GM18498 (cell line): ENCODE data around the gene DPH1.
"Not testable (repeated sequence)": the region's sequence is repeated elsewhere in the genome, so short reads cannot be mapped to it uniquely, and the experiment has no call there.

Source experiments
- ATAC-seq: cut with Tn5 transposase; IDR thresholded peaks from one replicate; pipeline ENCODE4 v1.9.1; 2021; ENCODE audit warnings: mild to moderate bottlenecking, moderate library complexity; ENCODE audit not compliant: unreplicated experiment

DPH1 gene

GRCh38 chr17:2029911-2030778 lies at the start of gene DPH1:
Gene DPH1, plus strand, starts transcription at chr17:2030153. Its CDS starts 17 bp downstream, at chr17:2030170.
- ATAC-seq: peak; percentile 71

DNA sequence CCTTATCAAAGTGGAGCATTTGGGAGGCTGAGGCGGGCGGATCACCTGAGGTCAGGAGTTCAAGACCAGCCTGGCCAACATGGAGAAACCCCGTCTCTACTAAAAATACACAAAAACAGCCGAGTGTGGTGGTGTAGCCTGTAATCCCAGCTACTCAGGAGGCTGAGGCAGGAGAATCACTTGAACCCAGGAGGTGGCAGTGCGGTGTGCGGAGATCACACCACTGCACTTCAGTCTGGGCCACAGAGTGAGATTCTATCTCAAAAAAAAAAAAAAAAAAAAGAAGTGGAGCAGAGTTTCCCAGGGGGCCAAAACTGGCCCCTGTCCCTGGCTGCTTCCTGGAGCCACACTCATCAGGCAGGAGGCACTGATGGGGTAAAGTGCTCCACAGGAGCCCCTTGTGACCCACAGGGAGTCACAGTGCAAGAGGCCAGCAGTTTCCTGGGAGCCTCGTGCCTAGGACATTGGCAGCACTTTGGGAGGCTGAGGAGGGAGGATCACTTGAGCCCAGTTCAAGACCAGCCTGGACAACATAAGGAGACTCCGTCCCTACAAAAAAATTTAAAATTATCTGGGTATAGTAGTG lies 49.2 kb upstream of the DPH1 start:
- ATAC-seq: no peak

DNA sequence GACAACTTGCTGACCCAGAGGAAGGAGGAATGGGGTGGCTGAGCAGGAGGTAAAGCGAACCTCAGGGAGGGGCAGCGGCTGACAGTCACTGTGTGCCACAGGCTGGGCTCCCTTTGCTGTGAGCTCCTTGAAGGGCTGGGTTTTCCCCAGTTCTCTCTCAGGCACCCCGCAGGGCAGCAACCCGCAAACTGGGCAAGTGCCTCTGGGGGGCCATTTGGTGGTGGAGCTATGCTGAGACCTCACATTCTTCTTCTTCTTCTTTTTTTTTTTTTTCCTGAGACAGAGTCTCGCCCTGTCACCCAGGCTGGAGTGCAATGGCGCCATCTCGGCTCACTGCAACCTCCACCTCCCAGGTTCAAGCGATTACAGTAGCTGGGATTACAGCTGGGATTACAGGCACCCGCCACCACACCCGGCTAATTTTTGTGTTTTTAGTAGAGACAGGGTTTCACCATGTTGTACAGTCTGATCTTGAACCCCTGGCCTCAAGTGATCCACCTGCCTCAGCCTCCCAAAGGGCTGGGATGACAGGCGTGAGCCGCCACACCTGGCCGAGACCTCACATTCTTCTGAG lies 47.1 kb upstream of the DPH1 start:
- ATAC-seq: not testable (repeated sequence)

GRCh38 chr17:1985093-1985492 lies 44.9 kb upstream of the DPH1 start:
- no peak for ATAC-seq

GRCh38 chr17:1985686-1986085 lies 44.3 kb upstream of the DPH1 start:
- ATAC-seq: no peak

GRCh38 chr17:1986783-1987451 lies 43.0 kb upstream of the DPH1 start:
- ATAC-seq: no peak

DNA sequence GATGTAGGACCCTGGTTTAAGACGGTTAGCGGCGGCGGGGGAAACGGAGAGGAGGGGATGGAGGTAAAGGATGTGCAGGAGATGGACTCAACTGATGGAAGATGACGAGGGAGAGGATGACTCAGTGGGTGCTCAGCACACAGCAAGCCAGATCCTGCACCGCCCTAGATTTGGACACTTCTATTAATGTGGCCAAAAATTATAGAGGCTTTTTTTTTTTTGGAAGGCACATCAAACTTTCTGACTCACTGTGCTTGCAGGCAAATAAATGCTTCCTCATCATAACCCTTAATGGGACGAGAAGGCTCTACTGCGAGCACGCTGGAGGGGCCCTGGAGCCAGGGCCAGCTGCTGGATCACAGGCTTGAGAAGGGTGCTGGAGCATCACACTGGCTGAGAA lies 40.8 kb upstream of the DPH1 start:
- no peak for ATAC-seq

DNA sequence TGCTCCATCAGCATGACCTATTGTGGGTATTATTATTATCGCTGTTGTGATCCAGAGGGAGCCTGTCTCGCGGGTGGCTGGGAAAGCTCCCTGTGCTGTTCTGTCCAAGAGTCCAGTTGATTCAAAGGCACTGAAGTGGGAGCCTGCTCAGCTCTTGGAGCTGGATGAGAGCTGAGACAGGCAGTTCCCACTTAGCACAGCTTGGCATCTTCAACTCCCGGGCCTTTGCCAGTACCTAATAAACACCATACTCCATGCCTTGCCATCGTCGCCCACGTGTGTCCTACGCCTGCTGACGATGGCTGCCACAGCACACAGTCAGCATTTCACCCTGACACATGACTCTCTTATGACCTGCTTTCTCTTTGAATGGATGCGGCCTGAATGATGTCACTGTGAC lies 37.4 kb upstream of the DPH1 start:
- no peak for ATAC-seq

DNA sequence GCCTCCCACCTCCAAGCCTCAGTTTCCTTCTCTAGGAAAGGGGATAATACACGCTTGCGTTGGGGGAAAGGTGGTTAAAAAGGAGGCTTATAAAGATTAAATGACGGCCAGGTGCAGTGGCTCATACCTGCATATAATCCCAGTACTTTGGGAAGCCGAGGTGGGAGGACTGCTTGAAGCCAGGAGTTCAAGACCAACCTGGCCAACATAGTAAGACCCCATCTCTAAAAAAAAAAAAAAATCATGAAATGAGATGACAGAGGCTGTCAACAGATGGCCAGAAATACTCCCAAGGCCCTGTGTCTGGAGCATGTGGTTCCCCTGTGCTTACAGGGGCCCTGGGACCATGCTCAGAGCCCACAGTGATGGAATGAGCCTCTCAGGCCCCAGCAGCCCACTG lies 35.2 kb upstream of the DPH1 start:
- no peak for ATAC-seq

DNA sequence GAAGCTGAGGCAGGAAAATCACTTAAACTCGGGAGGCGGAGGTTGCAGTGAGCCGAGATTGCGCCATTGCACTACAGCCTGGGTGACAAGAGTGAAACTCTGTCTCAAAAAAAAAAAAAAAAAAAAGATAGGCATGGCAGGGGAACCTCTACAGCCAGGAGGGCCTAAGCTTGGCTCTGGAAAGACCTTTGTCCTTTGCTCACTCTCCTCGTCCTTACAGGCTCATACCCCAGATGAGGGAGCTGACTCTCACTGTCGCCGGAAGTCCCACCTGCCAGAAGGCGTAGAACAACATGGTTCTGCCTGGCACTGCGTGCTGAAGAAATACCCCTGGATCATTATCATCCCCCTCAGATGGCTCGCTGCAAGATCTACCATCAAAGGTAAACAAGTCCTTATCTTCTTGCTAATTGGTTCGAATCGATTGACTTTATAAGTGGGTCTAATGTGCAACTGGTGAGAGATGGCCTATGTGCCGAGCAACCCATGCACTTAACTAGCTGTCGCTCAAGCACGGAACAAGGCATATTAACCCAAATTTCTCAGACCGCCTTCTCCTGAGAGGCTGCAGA lies 34.5 kb upstream of the DPH1 start:
- ATAC-seq: no peak

- ATAC-seq: no peak
Observed at GRCh38 chr17:1995907-1996799, 33.8 kb upstream of the DPH1 start.

- ATAC-seq: no peak
Observed at GRCh38 chr17:1996800-1997288, 33.1 kb upstream of the DPH1 start.

DNA sequence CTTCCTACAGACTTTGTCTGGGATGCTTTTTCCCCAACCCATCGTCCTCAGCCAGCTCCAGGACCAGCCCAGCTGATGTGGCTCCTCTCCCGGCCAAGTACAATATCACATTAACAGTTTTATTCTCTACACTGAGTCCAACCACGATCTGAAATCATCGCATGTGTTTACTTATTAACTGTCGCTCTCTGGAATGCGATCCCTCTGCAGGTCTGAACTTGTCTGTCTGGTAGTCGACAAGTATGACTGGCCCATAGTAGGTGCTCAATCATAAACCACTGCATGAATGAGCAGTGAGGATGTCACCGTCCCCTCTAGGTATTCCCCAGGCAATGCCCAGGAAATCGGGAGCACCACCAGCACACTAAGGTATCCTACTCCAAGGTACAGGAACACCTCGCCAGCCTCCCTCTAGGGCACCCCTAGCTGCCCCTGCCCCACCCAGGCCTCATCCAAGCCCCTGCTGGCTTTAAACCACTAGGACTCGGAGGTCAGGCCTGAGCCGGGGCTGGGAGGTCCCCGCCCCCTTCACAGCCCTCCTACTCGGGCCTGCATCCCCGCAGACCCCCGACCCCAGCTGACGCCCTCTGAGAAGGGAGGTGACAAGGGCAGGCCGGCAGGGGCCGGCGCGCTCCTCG lies 32.5 kb upstream of the DPH1 start:
- no peak for ATAC-seq

DNA sequence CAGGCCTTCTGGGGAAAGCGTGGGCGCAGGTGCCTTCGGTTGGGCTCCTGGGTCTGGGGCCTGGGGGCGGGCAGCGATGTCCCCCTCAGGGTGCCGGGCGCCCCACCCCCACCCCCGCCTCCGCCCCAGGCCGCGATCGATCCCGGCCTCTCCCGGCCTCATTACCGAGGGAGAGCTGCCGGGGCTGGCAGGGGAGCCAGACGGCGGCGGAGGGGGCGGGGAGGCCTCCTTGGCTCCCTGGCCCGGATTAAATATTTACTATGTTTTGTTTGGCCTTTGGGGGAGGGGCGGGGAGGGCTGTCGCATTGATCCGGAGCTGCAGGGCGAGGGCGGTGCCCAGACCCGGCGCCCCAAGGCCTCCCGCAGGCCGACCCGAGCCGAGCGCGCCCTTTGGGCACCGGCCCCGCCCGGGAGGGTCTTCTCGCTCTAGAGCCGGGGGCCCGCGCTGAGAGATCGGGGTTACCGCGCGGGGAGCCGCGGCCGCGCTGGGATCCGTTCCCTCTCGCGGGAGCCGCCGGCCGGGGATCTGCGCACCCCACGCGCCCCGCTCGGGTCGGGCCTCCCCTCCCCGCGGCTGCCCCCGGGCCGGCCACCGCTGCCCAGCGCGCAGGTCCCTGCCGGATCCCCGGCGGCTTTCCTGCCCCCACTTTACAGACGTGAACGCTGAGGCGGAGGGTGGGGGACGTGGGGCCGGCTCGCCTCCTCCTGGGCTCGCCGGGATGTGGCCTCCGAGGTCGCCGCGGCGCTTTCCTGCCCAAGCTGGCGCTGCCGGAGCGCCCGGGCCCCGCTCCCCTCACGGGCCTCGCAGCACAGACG lies 31.8 kb upstream of the DPH1 start:
- ATAC-seq: no peak

DNA sequence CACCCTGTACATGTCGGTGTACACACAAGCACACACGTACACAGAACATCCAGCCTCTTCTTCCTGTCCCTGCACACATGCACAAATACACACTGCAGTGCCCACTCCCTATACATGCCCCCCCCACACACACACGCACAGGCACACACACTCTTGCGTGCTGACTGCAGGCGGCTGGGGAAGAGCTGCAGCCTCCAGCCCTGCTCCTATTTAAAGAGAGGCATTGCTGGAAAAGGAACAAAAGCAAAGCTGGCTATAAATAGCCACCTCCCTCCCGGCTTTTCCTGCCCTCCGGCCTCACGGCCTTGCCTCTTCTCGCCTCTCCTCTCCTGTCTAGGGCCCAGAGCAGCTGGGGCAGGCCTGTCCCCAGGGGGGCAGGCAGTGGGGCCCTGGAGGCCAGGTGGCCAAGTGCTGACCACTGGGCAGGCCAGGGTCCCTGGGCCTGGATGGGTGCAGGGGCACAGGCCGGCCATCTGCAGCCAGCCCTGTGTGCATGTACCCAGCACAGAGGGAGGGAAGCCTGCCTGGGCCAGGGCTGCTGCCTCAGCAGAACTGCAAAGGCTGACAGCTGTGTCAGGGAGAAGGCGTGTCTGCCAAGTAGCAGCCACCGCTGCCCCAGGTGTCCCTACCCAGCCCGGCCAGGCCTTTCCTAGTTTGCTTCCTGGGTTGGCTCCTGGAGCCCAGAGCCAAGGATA lies 30.2 kb upstream of the DPH1 start:
- ATAC-seq: no peak

DNA sequence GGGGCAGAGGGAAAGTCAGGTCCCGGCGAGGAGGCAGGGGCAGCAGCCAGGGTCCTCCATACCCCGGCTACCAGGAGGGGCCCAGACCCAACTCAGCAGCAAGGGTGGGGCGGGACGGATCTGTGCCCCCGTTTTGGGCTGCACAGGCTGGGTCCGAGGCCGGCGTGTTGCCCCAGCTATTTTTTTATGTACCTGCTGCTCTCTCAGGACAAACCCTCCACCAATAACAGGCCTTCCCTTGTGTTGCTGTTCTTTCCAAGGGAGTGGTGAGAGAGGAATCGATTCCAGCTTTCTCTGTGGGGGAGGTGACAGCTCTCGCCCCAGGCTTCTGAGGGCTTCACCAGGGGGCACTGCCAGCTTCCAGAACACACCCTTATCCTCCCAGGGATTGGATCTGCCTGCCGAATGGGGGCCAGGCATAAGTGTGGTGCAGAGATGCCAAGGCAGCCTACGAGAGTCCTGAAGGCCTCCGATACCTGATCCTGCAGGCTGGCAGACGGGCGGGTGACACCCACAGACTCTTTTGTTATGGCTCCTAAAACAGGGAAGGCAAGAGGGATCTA lies 27.1 kb upstream of the DPH1 start:
- ATAC-seq: no peak

GRCh38 chr17:2003525-2003924 lies 26.4 kb upstream of the DPH1 start:
- no peak for ATAC-seq

DNA sequence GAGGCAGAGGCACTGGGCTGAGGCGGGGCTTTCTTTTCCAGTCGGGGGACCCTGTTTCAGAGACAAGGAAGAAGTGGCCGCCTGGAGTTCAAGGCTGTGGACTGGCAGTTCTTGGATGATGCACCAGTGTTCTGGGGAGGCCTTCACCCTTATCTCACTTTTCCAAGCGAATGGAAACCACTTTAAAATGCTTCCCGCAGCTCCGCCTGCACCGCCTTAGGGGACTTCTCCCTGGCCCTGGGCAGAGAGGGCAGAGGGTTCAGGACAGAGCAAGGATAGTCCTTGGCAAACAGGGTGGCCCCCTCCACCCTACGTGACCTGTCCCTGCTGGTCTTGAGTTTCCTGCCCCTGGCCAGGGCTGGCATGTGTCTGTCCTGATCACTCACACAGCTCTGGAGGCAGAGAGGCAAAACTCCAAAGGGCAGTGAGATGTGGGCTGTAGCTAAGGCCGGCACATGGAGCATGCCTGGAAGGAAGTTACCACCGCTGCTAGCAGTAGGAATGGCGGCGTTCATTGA lies 25.5 kb upstream of the DPH1 start:
- no peak for ATAC-seq
